Jurkat, Clone E6-1 (cell line): Measurements from ENCODE around the gene PCDHGA1.
A peak's percentile ranks its signal among the peaks of the same experiment; 100 is the strongest.

Experiments
- DNase-seq: peaks from one replicate; pipeline ENCODE4 v3.0.0-alpha.2; 2011; ENCODE audit warnings: low read depth, low spot score
- H3K4me3 ChIP-seq: 2 replicates; pipeline ENCODE4 v1.5.1; 2011; ENCODE audit warnings: mild to moderate bottlenecking, low read length, control low read depth, moderate library complexity

The PCDHGA1 gene

GRCh38 chr5:141557681-141558136, 227.4 kb downstream of the PCDHGA1 start:
- H3K4me3 ChIP-seq, result no peak overlapping the region
- peak; percentile 84 for DNase-seq

DNA sequence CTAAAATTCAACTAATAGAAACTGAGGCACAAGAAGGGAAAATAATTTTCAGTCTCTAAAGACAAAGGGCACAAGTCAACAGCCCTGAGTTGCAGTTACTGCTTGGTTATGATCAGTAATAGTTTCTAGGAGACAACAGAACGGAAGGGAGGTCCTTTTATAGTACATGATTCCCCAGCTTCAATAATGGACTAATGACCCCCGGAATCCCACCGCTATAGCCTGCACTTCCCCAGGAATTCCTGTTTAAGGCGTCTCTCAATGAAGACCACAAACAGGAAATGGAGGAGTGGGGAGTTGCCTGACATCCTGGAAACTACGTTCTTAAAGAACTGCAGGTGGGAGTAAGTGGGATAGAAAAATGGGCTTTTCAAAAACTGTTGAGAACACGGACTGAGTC, 227.8 kb downstream of the PCDHGA1 start:
- no peak overlapping the region for H3K4me3 ChIP-seq
- no peak for DNase-seq

DNA sequence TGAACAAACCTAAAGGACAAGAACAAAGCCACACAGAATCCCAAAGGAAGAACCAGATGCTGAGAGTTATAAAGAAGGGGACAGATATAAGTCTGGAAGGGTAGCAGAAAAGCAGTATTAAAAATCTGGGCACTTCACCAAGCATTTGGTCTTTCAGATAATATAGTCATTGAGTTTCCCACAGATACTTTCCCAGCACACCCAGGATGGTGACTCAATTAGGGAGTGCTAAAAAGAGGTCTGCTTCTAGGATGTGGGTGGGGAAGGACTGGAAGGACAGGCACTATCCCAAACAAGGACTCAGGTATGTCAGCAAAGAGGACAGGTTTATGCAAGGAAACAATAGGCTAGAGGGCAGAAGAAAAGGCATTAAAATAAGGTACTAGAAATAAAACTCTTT, 229.1 kb downstream of the PCDHGA1 start:
- no peak for DNase-seq
- H3K4me3 ChIP-seq, result no peak overlapping the region

- no peak overlapping the region for H3K4me3 ChIP-seq
- no peak for DNase-seq
Measured at GRCh38 chr5:141560151-141560550, 229.8 kb downstream of the PCDHGA1 start.

GRCh38 chr5:141560725-141561483, 230.6 kb downstream of the PCDHGA1 start:
- DNase-seq, result no peak
- no peak overlapping the region for H3K4me3 ChIP-seq
